Stimulated activated effector memory CD8-positive, alpha-beta T cell treated with anti-CD3 and anti-CD28 coated beads, Interleukin-12 subunit alpha, Interleukin-12 subunit beta, amount 100 ng/mL, for 72 hours (primary cell): ENCODE measurements around the gene MDGA2.
"Not testable (repeated sequence)": the region's sequence is repeated elsewhere in the genome, so short reads cannot be mapped to it uniquely, and the experiment has no call there.

Experiments
- ATAC-seq: fragments of 150-1000 bp; cut with Tn5 transposase; 2 replicates; pipeline ENCODE4 v1.10.0; 2021
- DNase-seq, 2 donors: peaks; one replicate each; pipeline ENCODE4 v3.0.0; 2021 to 2022; ENCODE audit warnings: low spot score in 2 of 2
- H3K27ac Mint-ChIP-seq: one replicate; pipeline ENCODE4 v1.8.0; 2022; ENCODE audit warnings: mild to moderate bottlenecking, mixed read lengths
- H3K36me3 Mint-ChIP-seq: one replicate; pipeline ENCODE4 v1.8.0; 2022; ENCODE audit warnings: mild to moderate bottlenecking, mixed read lengths
- H3K4me1 Mint-ChIP-seq: one replicate; pipeline ENCODE4 v1.8.0; 2022; ENCODE audit warnings: mixed read lengths
- H3K4me3 Mint-ChIP-seq: one replicate; pipeline ENCODE4 v1.8.0; 2022; ENCODE audit warnings: mild to moderate bottlenecking, mixed read lengths
- H3K9me3 Mint-ChIP-seq: one replicate; pipeline ENCODE4 v1.8.0; 2022; ENCODE audit warnings: mixed read lengths

Gene MDGA2

GRCh38 chr14:47210099-47210498, 465.3 kb downstream of the MDGA2 start:
- Mint-ChIP-seq H3K4me1 (no peaks in the 10 kb centered on the region), H3K9me3 (peaks cover 15% of the 10 kb centered on the region), H3K36me3 (no peaks in the 10 kb centered on the region), H3K4me3 (no peak overlapping the region), H3K27ac (no peak overlapping the region)
- ATAC-seq (no peak), DNase-seq (no peak)

GRCh38 chr14:47208434-47208833, 467.0 kb downstream of the MDGA2 start:
- H3K4me3 Mint-ChIP-seq: no peak overlapping the region
- no peak for ATAC-seq
- no peak overlapping the region for H3K27ac Mint-ChIP-seq
- H3K4me1 Mint-ChIP-seq: no peaks in the 10 kb centered on the region
- H3K9me3 Mint-ChIP-seq: peaks cover 21% of the 10 kb centered on the region
- H3K36me3 Mint-ChIP-seq: no peaks in the 10 kb centered on the region
- no peak for DNase-seq

GRCh38 chr14:47207617-47208016, 467.8 kb downstream of the MDGA2 start:
- ATAC-seq (no peak), DNase-seq (no peak)
- H3K27ac Mint-ChIP-seq: no peak overlapping the region
- H3K9me3 Mint-ChIP-seq: peaks cover 24% of the 10 kb centered on the region
- H3K36me3 Mint-ChIP-seq: no peaks in the 10 kb centered on the region
- no peaks in the 10 kb centered on the region for H3K4me1 Mint-ChIP-seq
- H3K4me3 Mint-ChIP-seq: no peak overlapping the region

DNA sequence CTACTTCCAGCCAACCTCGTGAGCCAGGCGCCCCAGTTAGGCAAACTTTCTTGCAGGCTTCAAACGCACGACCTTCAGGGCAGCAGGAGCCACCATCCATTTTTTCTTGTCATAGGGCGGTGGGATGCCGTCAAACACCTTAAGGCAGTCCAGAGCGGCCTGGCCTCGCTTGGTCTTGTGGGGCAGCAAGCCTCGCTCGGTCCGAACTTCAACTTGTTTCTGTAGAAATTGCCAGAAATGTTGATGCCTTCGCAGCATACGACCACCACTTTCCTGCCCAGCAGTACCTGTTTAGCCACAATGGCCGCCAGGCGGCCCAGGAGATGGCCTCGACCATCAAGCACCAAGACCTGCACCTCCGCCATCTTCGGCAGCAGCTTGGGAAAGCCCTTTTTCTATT, 474.7 kb downstream of the MDGA2 start:
- ATAC-seq: no peak
- Mint-ChIP-seq H3K27ac (no peak overlapping the region), H3K9me3 (peaks cover 25% of the 10 kb centered on the region)

GRCh38 chr14:47195582-47195981, 479.8 kb downstream of the MDGA2 start:
- ATAC-seq (no peak), DNase-seq (no peak)
- Mint-ChIP-seq H3K36me3 (no peaks in the 10 kb centered on the region), H3K27ac (no peak overlapping the region), H3K9me3 (peaks cover 4% of the 10 kb centered on the region), H3K4me3 (no peak overlapping the region), H3K4me1 (no peaks in the 10 kb centered on the region)

More for the DNA sequence above, 474.7 kb downstream of the MDGA2 start:
- no peaks in the 10 kb centered on the region for H3K36me3 Mint-ChIP-seq
- H3K4me1 Mint-ChIP-seq: no peaks in the 10 kb centered on the region
- no peak overlapping the region for H3K4me3 Mint-ChIP-seq
- no peak for DNase-seq

DNA sequence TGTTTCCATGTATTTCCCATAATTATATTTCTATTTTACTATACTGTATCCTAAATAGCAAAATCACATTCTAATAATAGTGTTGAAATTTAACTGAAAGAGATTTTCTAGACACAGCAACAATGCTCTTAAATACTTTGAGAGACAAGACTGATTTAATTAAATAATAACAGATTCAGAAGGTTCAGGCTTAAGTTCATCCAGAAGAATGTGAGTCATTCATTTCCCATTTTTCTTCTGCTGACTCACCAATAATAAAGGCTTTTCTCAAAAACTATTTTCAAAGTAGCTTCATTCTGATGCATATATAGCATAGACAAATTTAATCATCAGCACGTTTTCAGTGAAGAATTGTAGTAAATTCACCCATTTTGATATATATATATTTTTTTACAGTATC, 481.4 kb downstream of the MDGA2 start:
- ATAC-seq (no peak), DNase-seq (no peak)
- Mint-ChIP-seq H3K4me1 (no peaks in the 10 kb centered on the region), H3K36me3 (no peaks in the 10 kb centered on the region), H3K4me3 (no peak overlapping the region), H3K9me3 (peaks cover 2% of the 10 kb centered on the region), H3K27ac (no peak overlapping the region)

GRCh38 chr14:47192203-47192602, 483.2 kb downstream of the MDGA2 start:
- not testable (repeated sequence) for H3K36me3 Mint-ChIP-seq, H3K4me3 Mint-ChIP-seq, ATAC-seq, DNase-seq, H3K4me1 Mint-ChIP-seq, H3K9me3 Mint-ChIP-seq, H3K27ac Mint-ChIP-seq

GRCh38 chr14:47191700-47192099, 483.7 kb downstream of the MDGA2 start:
- DNase-seq: no peak
- no peaks in the 10 kb centered on the region for H3K36me3 Mint-ChIP-seq
- no peak for ATAC-seq
- no peak overlapping the region for H3K27ac Mint-ChIP-seq
- H3K4me1 Mint-ChIP-seq: no peaks in the 10 kb centered on the region
- peaks cover 2% of the 10 kb centered on the region for H3K9me3 Mint-ChIP-seq
- H3K4me3 Mint-ChIP-seq: no peak overlapping the region

DNA sequence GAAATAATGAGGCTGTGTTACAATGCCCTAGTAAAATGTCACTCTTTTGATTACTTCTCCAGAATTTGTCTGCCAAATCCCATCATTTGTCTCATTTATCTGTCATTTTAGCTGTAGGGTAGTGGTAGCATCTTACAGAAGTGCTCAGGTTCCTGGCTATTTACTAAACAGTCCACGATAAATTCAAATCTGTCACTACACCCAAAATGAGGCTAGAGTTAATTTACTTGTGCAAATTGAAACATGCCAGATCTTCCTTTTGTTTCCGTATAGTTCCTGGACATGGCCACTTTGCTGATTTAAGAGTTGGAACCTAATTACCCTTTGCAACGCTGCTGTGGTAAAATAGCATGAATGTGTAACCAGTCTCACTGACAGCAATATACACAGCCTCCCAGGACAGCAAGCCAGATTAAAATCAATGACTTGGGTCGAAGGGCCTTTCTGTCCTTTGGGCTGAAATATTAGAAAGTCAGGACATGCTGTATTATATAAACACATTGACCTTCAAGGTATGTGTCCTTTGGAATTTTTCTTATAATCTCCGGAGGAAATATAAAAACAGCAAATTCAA, 485.4 kb downstream of the MDGA2 start:
- no peaks in the 10 kb centered on the region for H3K4me1 Mint-ChIP-seq
- H3K27ac Mint-ChIP-seq: no peak overlapping the region
- no peak overlapping the region for H3K4me3 Mint-ChIP-seq
- peaks cover 4% of the 10 kb centered on the region for H3K9me3 Mint-ChIP-seq
- H3K36me3 Mint-ChIP-seq: no peaks in the 10 kb centered on the region
- ATAC-seq (no peak), DNase-seq (no peak)

DNA sequence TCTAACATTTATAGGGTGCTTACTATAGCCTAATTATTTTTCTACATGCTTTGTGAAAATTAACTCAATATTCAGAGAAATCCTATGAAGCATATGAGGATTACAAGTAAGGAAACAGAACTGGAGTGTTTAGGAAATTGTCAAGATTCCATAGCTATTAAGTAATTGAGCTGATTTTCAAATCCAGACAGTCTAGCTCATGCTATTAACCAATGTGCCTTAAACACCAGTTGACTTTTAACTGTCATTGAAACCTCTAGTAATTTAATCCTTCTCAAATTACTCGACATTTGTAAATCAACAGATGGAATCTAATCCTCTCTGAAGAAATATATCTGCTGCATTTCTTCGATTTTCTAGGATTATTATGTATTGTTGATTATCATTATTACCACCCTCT, 488.9 kb downstream of the MDGA2 start:
- no peaks in the 10 kb centered on the region for H3K4me1 Mint-ChIP-seq
- H3K9me3 Mint-ChIP-seq: peaks cover 10% of the 10 kb centered on the region
- ATAC-seq: no peak
- no peaks in the 10 kb centered on the region for H3K36me3 Mint-ChIP-seq
- no peak overlapping the region for H3K27ac Mint-ChIP-seq
- DNase-seq: no peak
- H3K4me3 Mint-ChIP-seq: no peak overlapping the region

GRCh38 chr14:47179906-47180305, 495.5 kb downstream of the MDGA2 start:
- no peak for ATAC-seq
- no peak for DNase-seq
- H3K4me3 Mint-ChIP-seq: no peak overlapping the region

DNA sequence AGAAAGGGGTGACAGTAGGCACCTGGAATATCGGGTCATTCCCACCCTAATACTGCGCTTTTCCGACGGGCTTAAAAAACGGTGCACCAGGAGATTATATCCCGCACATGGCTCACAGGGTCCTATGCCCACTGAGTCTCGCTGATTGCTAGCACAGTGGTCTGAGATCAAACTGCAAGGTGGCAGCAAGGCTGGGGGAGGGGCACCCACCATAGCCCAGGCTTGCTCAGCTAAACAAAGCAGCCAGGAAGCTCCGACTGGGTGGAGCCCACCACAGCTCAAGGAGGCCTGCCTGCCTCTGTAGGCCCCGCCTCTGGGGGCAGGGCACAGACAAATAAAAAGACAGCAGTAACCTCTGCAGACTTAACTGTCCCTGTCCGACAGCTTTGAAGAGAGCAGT, 503.5 kb downstream of the MDGA2 start:
- not testable (repeated sequence) for H3K4me3 Mint-ChIP-seq, ATAC-seq, H3K4me1 Mint-ChIP-seq, H3K36me3 Mint-ChIP-seq, DNase-seq, H3K27ac Mint-ChIP-seq
- H3K9me3 Mint-ChIP-seq: peaks cover 18% of the 10 kb centered on the region

More at GRCh38 chr14:47179906-47180305, 495.5 kb downstream of the MDGA2 start:
- no peaks in the 10 kb centered on the region for H3K36me3 Mint-ChIP-seq
- no peaks in the 10 kb centered on the region for H3K4me1 Mint-ChIP-seq
- H3K27ac Mint-ChIP-seq: no peak overlapping the region
- H3K9me3 Mint-ChIP-seq: peaks cover 16% of the 10 kb centered on the region

DNA sequence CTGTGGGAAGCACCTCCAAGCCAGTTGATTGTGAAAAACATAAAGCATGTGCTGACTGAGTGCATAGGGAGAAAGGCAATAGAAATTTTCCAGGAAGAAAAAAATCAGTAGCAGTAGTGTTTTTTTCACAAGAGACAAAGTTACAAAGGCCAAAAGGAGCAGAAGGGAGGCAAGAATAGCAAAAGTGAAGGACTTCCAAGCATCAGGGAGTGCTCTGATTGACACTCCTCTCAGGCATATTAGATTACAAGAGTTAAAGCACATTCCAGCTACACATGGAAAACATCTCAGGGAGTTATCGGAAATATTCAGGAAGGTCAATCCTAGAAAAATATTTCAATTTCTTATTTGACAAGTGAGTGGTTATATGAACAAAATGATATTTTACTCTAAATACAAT, 508.0 kb downstream of the MDGA2 start:
- Mint-ChIP-seq H3K36me3 (no peaks in the 10 kb centered on the region), H3K4me3 (no peak overlapping the region), H3K4me1 (no peaks in the 10 kb centered on the region), H3K27ac (no peak overlapping the region), H3K9me3 (peaks cover 17% of the 10 kb centered on the region)
- DNase-seq (no peak), ATAC-seq (no peak)

- Mint-ChIP-seq H3K9me3 (peaks cover 20% of the 10 kb centered on the region), H3K36me3 (no peaks in the 10 kb centered on the region), H3K27ac (no peak overlapping the region), H3K4me1 (no peaks in the 10 kb centered on the region), H3K4me3 (no peak overlapping the region)
- ATAC-seq: no peak
- DNase-seq: no peak
Measured at GRCh38 chr14:47155395-47155794, 520.0 kb downstream of the MDGA2 start.

DNA sequence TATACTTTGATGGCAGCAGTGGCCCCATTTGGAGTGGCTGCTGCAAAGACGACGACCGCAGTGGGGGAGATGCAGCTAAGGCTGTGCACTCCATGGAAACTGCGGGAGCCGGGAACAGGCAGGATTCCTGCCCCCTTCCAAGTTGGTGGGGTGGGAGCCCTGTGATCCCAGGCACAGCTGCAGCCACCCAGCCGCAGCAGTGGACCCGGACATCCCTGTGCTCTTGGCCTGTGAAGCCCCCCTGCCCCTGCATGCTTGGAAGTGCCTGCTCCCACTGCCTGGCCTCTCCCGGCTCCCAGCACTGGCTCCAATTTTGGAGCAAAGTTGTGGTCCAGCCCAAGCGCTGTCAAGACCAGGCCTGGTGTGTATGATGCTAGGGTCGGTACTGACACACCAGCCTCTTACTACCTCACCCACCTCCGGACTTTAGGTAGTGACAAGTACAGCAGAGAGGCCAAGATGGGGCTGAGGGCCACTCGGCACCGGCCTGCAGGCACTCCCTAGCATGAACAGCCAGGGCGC, 521.1 kb downstream of the MDGA2 start:
- Mint-ChIP-seq H3K4me1 (no peaks in the 10 kb centered on the region), H3K4me3 (no peak overlapping the region), H3K9me3 (peaks cover 21% of the 10 kb centered on the region), H3K36me3 (no peaks in the 10 kb centered on the region), H3K27ac (no peak overlapping the region)
- DNase-seq: no peak
- ATAC-seq: no peak

- Mint-ChIP-seq H3K4me1 (no peaks in the 10 kb centered on the region), H3K4me3 (no peak overlapping the region)
Measured at GRCh38 chr14:47153746-47154145, 521.7 kb downstream of the MDGA2 start.

GRCh38 chr14:47150267-47150666, 525.1 kb downstream of the MDGA2 start:
- H3K4me1 Mint-ChIP-seq: no peaks in the 10 kb centered on the region
- H3K9me3 Mint-ChIP-seq: peaks cover 20% of the 10 kb centered on the region
- no peaks in the 10 kb centered on the region for H3K36me3 Mint-ChIP-seq
- DNase-seq: no peak
- no peak overlapping the region for H3K27ac Mint-ChIP-seq
- no peak for ATAC-seq
- no peak overlapping the region for H3K4me3 Mint-ChIP-seq

More at GRCh38 chr14:47153746-47154145, 521.7 kb downstream of the MDGA2 start:
- ATAC-seq (no peak), DNase-seq (no peak)
- Mint-ChIP-seq H3K27ac (no peak overlapping the region), H3K36me3 (no peaks in the 10 kb centered on the region), H3K9me3 (peaks cover 21% of the 10 kb centered on the region)
